ENCODE results near the gene EFCAB6.

The EFCAB6 gene

GRCh38 chr22:43697894-43698293 is 114.2 kb downstream of the EFCAB6 start:
- H3K4me3 Mint-ChIP-seq: no peak overlapping the region
- H3K27ac Mint-ChIP-seq: no peak overlapping the region
- H3K36me3 Mint-ChIP-seq (ENCODE audit: low read depth): peaks cover 9% of the 10 kb centered on the region
- H3K27me3 Mint-ChIP-seq (ENCODE audit: low read depth): no peaks in the 10 kb centered on the region
- H3K4me1 Mint-ChIP-seq: no peaks in the 10 kb centered on the region
- H3K9me3 Mint-ChIP-seq: peaks cover 2% of the 10 kb centered on the region
- no peak for TF ChIP-seq CTCF (IDR thresholded peaks at IDR 0.05; ENCODE audit: unreplicated experiment in 3 of 3)

GRCh38 chr22:43693249-43693648 is 118.9 kb downstream of the EFCAB6 start:
- Mint-ChIP-seq H3K27ac (no peak overlapping the region), H3K9me3 (no peaks in the 10 kb centered on the region), H3K36me3 (ENCODE audit: low read depth) (peaks cover 4% of the 10 kb centered on the region), H3K4me1 (no peaks in the 10 kb centered on the region), H3K4me3 (no peak overlapping the region), H3K27me3 (ENCODE audit: low read depth) (peaks cover 4% of the 10 kb centered on the region)
- TF ChIP-seq CTCF (IDR thresholded peaks at IDR 0.05; ENCODE audit: unreplicated experiment in 3 of 3): no peak

- no peaks in the 10 kb centered on the region for H3K4me1 Mint-ChIP-seq
- H3K4me3 Mint-ChIP-seq: no peak overlapping the region
- TF ChIP-seq CTCF (IDR thresholded peaks at IDR 0.05; ENCODE audit: unreplicated experiment in 3 of 3): no peak
- no peaks in the 10 kb centered on the region for H3K9me3 Mint-ChIP-seq
- peaks cover 4% of the 10 kb centered on the region for H3K27me3 Mint-ChIP-seq (ENCODE audit: low read depth)
- no peak overlapping the region for H3K27ac Mint-ChIP-seq
- H3K36me3 Mint-ChIP-seq (ENCODE audit: low read depth): peaks cover 4% of the 10 kb centered on the region
These were observed 122.7 kb downstream of the EFCAB6 start for GRCh38 chr22:43689356-43689755.

GRCh38 chr22:43682851-43683250 is 129.3 kb downstream of the EFCAB6 start:
- Mint-ChIP-seq H3K4me1 (no peaks in the 10 kb centered on the region), H3K27ac (no peak overlapping the region), H3K36me3 (ENCODE audit: low read depth) (no peaks in the 10 kb centered on the region), H3K9me3 (peaks cover 11% of the 10 kb centered on the region), H3K27me3 (ENCODE audit: low read depth) (no peaks in the 10 kb centered on the region), H3K4me3 (no peak overlapping the region)
- TF ChIP-seq CTCF (IDR thresholded peaks at IDR 0.05; ENCODE audit: unreplicated experiment in 3 of 3): no peak

GRCh38 chr22:43681731-43682360 is 130.3 kb downstream of the EFCAB6 start:
- H3K27ac Mint-ChIP-seq: no peak overlapping the region
- H3K4me3 Mint-ChIP-seq: no peak overlapping the region
- H3K4me1 Mint-ChIP-seq: no peaks in the 10 kb centered on the region
- H3K36me3 Mint-ChIP-seq (ENCODE audit: low read depth): no peaks in the 10 kb centered on the region
- no peaks in the 10 kb centered on the region for H3K27me3 Mint-ChIP-seq (ENCODE audit: low read depth)
- H3K9me3 Mint-ChIP-seq: peaks cover 11% of the 10 kb centered on the region
- TF ChIP-seq CTCF (IDR thresholded peaks at IDR 0.05; ENCODE audit: unreplicated experiment in 3 of 3): no peak

GRCh38 chr22:43670513-43670912 is 141.6 kb downstream of the EFCAB6 start:
- Mint-ChIP-seq H3K4me1 (no peaks in the 10 kb centered on the region), H3K9me3 (no peaks in the 10 kb centered on the region), H3K27me3 (ENCODE audit: low read depth) (no peaks in the 10 kb centered on the region), H3K4me3 (no peak overlapping the region), H3K36me3 (ENCODE audit: low read depth) (no peaks in the 10 kb centered on the region), H3K27ac (peak overlapping the region in 2 of 3 experiments; percentile 18 to 77)
- TF ChIP-seq CTCF (IDR thresholded peaks at IDR 0.05; ENCODE audit: unreplicated experiment in 3 of 3): no peak
